Measurements from ENCODE around the gene ITGB3BP. TPM values are rescaled to one million over a fixed set of nuclear protein-coding genes. Genes with fewer than 3 reads are reported as not detected.
A peak's percentile ranks its signal among the peaks of the same experiment; 100 is the strongest.
"Not testable (repeated sequence)": the region's sequence is repeated elsewhere in the genome, so short reads cannot be mapped to it uniquely, and the experiment has no call there.

ITGB3BP gene
- total and polyA plus RNA-seq, 2 of the 8 experiments (the other 6 are each of a cell fraction or from before 2014, with no cell fraction given): 17.6 to 49.1 TPM

- TF ChIP-seq EZH2 (IDR thresholded peaks at IDR 0.05; ENCODE audit: low read depth, low read length, severe bottlenecking) (no peak), YY1 (IDR thresholded peaks at IDR 0.05; ENCODE audit: low read depth, low read length) (no peak), CBX5 (IDR thresholded peaks at IDR 0.05; ENCODE audit: low read depth, low read length) (no peak), BCL11A (IDR thresholded peaks at IDR 0.05; ENCODE audit: low read depth in 2 of 2, low read length in 2 of 2) (no peak), USF2 (IDR thresholded peaks at IDR 0.05; ENCODE audit: low read length) (no peak), TCF12 (IDR thresholded peaks at IDR 0.05; ENCODE audit: low read depth, low read length) (no peak), MAX (IDR thresholded peaks at IDR 0.05) (peak; percentile 96), TEAD4 (IDR thresholded peaks at IDR 0.05; ENCODE audit: low read depth, low read length) (no peak)
These were observed at the start of gene ITGB3BP, which contains the start of gene EFCAB7 (continued) for GRCh38 chr1:63522891-63523728.

- H3K9me3 ChIP-seq (ENCODE audit: insufficient read depth in 2 of 2, low read depth in 1 of 2, low read length in 1 of 2); DNase-seq (ENCODE audit: low read depth in 1 of 2, low spot score in 2 of 2); H3K9ac ChIP-seq (replicated peaks in 1 of 4; ENCODE audit: extremely low read depth in 1 of 4, low read depth in 3 of 4, low read length in 3 of 4); H3K56ac ChIP-seq (replicated peaks; ENCODE audit: insufficient read length, low read depth, low read length); H3K23ac ChIP-seq (ENCODE audit: insufficient read length); H2BK20ac ChIP-seq (ENCODE audit: low read length); H2BK15ac ChIP-seq (ENCODE audit: low read length); H3K79me1 ChIP-seq (ENCODE audit: low read depth, low read length); H2BK120ac ChIP-seq (replicated peaks; ENCODE audit: low read depth, low read length); H3K4me3 ChIP-seq (ENCODE audit: extremely low read depth in 1 of 4, insufficient read depth in 2 of 4, low read depth in 3 of 4, low read length in 4 of 4); H2AFZ ChIP-seq (ENCODE audit: low read length); H2AK5ac ChIP-seq (ENCODE audit: low read depth, low read length); H2BK5ac ChIP-seq (ENCODE audit: low read depth, low read length); H3K18ac ChIP-seq (ENCODE audit: extremely low read depth, low read length); H3K27ac ChIP-seq (ENCODE audit: low read depth, low read length); H4K8ac ChIP-seq (ENCODE audit: extremely low read depth, insufficient read depth, low read length); H2BK12ac ChIP-seq (ENCODE audit: low read depth, low read length); H3K14ac ChIP-seq (ENCODE audit: insufficient read length); FAIRE-seq; H3K4me2 ChIP-seq (ENCODE audit: insufficient read depth in 1 of 2, low read depth in 2 of 2, low read length in 2 of 2); H3K23me2 ChIP-seq (ENCODE audit: low read depth, low read length); H3K27me3 ChIP-seq (replicated peaks in 1 of 4; ENCODE audit: control insufficient read depth in 3 of 4, extremely low read depth in 1 of 4, insufficient read depth in 3 of 4, low read length in 3 of 4); H3K36me3 ChIP-seq (ENCODE audit: control insufficient read depth in 2 of 4, insufficient read depth in 4 of 4, low read length in 3 of 4); H4K91ac ChIP-seq (replicated peaks; ENCODE audit: insufficient read length, low read length); H3K4ac ChIP-seq (replicated peaks; ENCODE audit: insufficient read length, low read depth, low read length); H4K20me1 ChIP-seq (replicated peaks in 1 of 2; ENCODE audit: control insufficient read depth in 1 of 2, insufficient read depth in 2 of 2, low read length in 2 of 2); H3K79me2 ChIP-seq (ENCODE audit: control insufficient read depth in 1 of 2, insufficient read depth in 2 of 2, low read length in 2 of 2): not testable (repeated sequence)
- WGBS, 2 experiments (ENCODE audit: extremely low coverage in 1 of 2, insufficient coverage in 1 of 2, insufficient read length in 1 of 2, insufficient replicate concordance in 2 of 2, low coverage in 1 of 2, low lambda C conversion rate in 2 of 2, missing lambda C conversion rate in 1 of 2): 23% methylated on average over 8 of the region's 8 CpGs; no CpG with 5 or more reads in 1 of the 2 experiments
- Histone ChIP-seq H4K5ac (ENCODE audit: insufficient read length, low read depth, low read length) (peak overlapping the region; percentile 88), H3K4me1 (replicated peaks in 1 of 4; ENCODE audit: control insufficient read depth in 3 of 4, insufficient read depth in 4 of 4, low read length in 3 of 4) (peaks cover 0 to 14% (median 12%) of the 10 kb centered on the region in 4 experiments)
- CTCF ChIA-PET (ENCODE audit: partially characterized antibody): interaction anchor here (11.1 kb wide), 1 partner anchor 14 kb away, joined by 153 read pairs; no protein-coding TSS in a partner anchor
- POLR2A ChIA-PET (ENCODE audit: partially characterized antibody): interaction anchor here (1.2 to 1.9 kb wide), 2 partner anchors 10 to 30 kb away, joined by 3 to 6 read pairs; no protein-coding TSS in a partner anchor
These were observed 49.7 kb upstream of the ITGB3BP start for GRCh38 chr1:63572686-63573085.

All from H1 (cell line).